Measurements from ENCODE around the gene KRT25.

- TF ChIP-seq CTCF (IDR thresholded peaks at IDR 0.05) = no peak
- TF ChIP-seq POLR2AphosphoS5 (IDR thresholded peaks at IDR 0.05) = no peak
Measured at GRCh38 chr17:40777971-40778370, 22.8 kb upstream of the KRT25 start.
